ENCODE results near the gene PPP1R9A.
"Not testable (repeated sequence)": the region's sequence is repeated elsewhere in the genome, so short reads cannot be mapped to it uniquely, and the experiment has no call there.

The PPP1R9A gene

DNA sequence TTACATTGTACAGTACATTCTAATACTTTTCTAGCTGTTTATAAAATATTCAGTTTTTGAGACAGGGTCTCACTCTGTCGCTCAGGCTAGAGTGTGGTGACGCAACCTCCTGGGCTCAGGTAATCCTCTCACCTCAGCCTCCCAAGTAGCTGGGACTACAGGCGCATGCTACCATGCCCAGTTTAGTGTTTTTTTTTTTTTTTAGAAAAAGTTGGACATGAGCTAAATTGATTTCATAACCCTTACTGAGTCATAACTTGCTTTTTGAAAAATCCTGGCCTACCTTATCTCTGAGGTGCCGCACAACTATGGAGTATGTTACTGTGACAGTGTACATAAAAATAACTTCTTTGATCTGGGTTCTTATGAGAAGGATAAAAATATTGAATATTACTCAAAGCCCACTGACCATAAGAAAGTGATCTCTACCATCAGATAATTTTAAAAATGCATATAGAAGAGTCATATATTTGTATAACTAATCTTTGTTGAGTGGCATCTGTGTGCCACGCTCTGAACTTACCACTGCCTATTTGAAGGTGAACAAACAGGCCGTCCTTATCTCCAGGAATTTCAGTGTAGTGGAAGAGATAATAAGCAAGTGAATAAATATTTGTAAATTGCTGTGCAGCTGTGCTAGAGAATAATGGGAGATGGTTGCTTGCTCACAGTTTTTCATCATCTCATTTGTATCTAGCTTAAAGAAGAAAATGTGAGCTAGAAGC lies 73.2 kb downstream of the PPP1R9A start:
- DNase-seq, result no peak

- DNase-seq, result no peak
Observed at GRCh38 chr7:94995921-94996320, 88.5 kb downstream of the PPP1R9A start.

DNA sequence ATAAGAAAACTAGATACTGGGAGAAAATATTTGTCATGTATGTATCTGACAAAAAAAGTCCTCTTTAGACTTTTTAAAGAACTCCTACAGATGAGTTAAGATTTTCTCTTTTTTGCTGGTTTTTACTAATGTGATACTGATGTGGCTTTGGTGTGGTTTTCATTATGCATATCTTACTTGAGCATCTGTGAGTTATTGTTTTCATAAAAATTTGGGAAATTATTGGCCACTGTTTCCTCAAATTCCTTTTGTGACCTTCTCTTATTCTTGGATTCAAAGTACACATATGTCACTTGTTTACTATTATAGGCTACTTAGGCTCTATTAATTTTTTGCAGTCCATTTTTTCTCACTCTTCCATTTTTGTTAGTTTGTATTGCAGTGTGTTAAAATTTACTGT lies 89.0 kb downstream of the PPP1R9A start:
- DNase-seq, result no peak

DNA sequence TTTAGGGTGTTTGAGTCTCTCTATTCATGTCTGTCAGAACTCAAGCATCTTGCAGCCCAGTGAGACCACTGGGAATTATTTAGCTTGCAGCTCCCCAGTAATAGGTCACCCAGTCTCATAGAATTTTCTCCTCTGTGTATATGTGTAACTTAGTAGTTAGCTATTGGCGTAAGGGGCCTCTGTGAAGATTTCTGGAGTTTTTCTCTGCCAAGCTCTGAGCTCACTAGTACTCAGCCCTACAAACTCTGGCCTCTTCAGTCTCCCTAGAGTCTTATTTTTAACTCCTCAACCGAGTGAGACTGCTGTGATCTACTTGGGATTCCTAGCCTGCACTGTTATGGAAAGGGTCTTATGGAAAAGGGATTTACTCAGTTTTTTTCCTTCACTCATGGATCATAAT lies 90.2 kb downstream of the PPP1R9A start:
- DNase-seq, result no peak

DNA sequence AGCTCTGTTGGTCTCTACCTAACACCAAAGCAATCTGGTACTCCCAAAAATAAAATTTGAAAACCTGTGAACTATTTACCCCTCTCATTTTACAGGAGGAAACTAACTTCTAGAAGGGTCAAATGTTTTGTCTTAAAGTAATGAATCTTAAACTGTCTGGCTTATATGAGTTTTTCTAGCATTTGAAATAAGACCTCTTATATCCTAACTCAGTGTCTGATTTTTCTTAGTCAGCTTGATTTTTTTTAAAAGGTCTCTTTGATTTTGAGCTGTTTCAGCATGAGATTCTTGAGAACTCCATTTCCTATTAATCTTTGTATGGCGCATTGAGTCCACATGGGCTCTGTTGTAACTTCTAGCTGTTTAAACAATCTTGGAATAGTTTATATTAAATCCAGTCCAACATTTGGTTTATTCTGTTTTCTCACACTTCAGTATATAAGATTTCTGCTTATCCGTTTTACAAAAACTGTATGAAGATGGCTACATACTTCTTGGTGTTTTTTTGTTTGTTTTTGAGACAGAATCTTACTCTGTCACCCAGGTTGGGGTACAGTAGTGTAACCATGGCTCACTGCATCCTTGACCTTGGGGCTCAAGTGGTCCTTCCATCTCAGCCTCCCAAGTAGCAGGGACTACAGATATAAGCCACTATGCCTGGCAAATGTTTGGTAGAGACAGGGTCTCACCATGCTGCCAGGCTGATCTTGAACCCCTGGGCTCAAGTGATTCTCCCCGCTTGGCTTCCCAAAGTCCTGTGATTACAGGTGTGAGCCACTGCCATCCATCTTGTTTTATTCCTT lies 91.1 kb downstream of the PPP1R9A start:
- DNase-seq, result no peak

- no peak for DNase-seq
Observed at GRCh38 chr7:94999069-94999351, 91.6 kb downstream of the PPP1R9A start.

GRCh38 chr7:94999601-95000000 lies 92.2 kb downstream of the PPP1R9A start:
- DNase-seq, result not testable (repeated sequence)

GRCh38 chr7:95001258-95001657 lies 93.9 kb downstream of the PPP1R9A start:
- no peak for DNase-seq

GRCh38 chr7:95001815-95002561 lies 94.6 kb downstream of the PPP1R9A start:
- DNase-seq, result no peak

- no peak for DNase-seq
Observed at GRCh38 chr7:95002775-95003174, 95.4 kb downstream of the PPP1R9A start.

GRCh38 chr7:95004618-95005247 lies 97.3 kb downstream of the PPP1R9A start:
- no peak for DNase-seq

DNA sequence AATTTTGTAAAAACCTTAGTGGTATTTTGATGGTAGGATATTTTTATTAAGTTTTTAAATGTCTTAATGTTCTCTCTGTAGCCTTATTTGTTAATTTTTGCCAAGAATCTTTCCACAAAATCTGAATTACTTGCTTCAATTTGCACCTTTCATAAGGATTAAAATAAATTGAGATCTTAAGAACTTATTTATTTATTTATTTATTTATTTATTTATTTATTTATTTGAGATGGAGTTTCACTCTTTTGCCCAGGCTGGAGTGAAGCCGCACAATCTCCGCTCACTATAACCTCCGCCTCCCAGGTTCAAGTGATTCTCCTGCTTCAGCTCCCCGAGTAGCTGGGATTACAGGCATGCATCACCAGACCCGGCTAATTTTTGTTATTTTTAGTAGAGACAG lies 98.6 kb downstream of the PPP1R9A start:
- DNase-seq, result no peak

- not testable (repeated sequence) for DNase-seq
Observed at GRCh38 chr7:95008773-95009172, 101.4 kb downstream of the PPP1R9A start.

DNA sequence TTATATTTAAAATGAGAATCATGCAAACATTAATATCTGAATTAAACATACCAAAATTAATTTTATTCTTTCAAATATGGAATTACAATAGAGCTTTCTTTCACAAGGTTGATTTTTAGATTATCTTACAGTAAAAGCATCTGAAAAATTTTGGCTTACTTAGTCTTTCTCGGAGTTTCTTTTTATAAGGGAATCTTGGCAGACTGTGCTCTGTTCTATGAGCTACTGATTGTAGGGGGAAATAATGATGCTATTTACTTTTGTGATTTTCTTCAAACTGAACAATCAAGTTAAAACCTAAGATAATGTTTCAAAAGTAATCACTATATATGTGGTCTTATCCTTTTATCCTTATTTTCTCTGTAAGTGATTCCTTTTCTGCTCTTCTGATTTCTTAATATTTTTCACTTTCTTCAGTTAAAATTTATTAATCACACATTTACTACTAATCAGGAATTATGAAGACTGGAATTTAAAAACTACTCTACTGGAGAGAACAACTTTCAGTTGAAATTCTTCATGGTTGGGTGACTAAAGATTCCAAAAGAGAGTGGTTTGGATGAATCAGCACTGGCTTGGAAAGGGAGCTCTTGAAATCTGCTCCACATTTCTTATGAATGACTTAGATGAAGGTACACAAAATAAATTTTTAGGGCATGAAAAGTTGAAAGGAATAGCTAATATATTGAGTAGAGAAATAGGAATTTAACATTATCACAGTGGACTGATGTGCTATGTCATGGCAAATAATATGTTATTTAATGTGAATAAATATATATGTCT lies 103.9 kb downstream of the PPP1R9A start:
- DNase-seq, result no peak

DNA sequence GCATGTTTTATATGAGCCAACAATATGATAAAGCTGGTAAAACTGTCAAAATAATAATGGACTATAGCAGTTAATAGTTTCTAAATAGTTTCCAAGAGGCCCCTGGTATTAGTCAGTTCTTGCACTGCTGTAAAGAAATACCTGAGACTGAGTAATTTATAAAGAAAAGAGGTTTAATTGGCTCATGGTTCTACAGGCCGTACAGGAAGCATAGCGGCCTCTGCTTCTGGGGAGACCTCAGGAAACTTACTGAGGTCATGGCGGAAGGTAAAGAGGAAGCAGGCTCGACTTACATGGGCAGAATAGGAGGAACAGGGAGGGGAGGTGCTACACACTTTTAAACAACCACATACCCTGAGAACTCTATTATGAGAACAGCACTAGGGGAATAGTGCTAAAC lies 104.6 kb downstream of the PPP1R9A start:
- DNase-seq, result no peak

DNA sequence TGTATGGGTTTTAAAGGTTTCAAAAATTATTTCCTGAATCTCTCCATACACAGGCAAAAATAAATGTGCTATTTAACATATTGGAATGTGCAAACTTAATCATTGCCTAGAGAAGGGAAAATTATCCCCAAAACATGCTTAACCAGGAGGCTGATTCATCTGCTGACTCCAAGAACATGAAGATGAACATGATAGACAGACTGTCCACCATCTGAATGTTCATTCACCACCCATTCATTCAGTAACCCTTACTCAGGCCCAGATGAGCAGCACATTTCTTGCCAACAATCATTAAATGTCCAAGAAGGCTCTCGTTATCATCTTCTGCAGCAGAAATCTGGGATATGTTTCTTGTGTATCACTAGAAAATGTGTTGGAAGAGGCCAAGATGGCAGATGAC lies 110.6 kb downstream of the PPP1R9A start:
- no peak for DNase-seq

DNA sequence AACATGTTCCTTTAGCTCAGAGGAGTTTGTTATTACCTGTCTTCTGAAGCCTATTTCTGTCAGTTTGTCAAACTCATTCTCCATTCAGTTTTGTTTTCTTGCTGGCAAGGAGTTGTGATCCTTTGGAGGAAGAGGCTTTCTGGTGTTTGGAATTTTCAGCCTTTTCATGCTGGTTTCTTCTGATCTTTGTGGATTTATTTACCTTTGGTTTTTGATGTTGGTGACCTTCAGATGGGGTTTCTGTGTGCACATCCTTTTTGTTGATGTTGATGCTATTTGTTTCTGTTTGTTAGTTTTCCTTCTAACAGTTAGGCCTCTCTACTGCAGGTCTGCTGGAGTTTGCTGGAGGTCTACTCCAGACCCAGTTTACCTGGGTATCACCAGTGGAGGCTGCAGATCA lies 118.6 kb downstream of the PPP1R9A start:
- no peak for DNase-seq

GRCh38 chr7:95026421-95027072 lies 119.2 kb downstream of the PPP1R9A start:
- DNase-seq, result no peak

GRCh38 chr7:95027234-95027872 lies 120.0 kb downstream of the PPP1R9A start:
- DNase-seq, result no peak

DNA sequence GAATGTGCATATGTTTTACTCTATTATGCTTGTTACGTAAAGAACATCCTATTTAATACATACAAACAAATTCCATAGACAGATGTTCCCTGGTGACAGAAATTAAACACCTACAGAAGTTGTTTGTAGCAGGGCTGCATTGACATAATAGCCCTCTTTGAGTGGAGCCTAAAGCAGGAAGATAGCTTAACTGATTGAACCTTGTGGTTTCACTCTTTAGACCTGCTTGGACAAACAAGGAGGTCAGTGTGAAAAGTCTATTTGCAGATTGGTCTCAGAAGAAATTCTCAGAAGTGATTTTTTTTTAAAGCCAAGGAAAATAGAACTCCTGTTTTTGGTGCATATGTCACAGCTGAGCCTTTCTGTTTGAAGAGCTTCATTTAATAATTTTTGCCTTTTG lies 121.3 kb downstream of the PPP1R9A start:
- DNase-seq, result peak; percentile 3

DNA sequence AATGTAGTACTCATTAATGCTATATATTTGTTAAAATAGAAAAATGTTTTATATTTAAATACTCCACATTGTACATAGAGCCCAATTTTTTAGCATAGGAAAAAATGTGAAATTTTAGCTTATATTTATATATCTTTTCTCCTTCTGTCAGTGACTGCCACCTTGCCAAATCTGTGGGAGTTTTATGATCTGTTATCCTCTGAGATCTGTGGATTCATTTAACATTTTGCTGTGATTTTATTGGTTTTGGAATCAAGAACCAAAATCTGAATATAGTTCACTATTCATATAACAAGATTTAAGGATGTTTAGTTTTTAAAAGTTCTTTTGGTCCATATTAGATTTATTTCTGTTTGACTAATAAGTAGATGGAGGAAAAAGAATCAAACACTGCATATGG lies 127.9 kb downstream of the PPP1R9A start:
- no peak for DNase-seq

GRCh38 chr7:95041031-95041430 lies 133.6 kb downstream of the PPP1R9A start:
- no peak for DNase-seq

Data from hematopoietic multipotent progenitor cell treated with erythropoietin and hydrocortisone succinate and interleukin-3 and kit ligand, for 4 days (in vitro differentiated cells).